Astrocyte (in vitro differentiated cells and primary cell): ENCODE data around the gene FHL3.

Experiments
- CTCF ChIP-seq: IDR thresholded peaks from 2 replicates; pipeline ENCODE4 v1.5.1; 2011; ENCODE audit warnings: low read depth, mild to moderate bottlenecking, inconsistent platforms, low read length, moderate library complexity; ENCODE audit not compliant: insufficient read depth
- EZH2 ChIP-seq: IDR thresholded peaks from 2 replicates; pipeline ENCODE4 v1.6.1; 2012; ENCODE audit warnings: mild to moderate bottlenecking, low read length, inconsistent platforms; ENCODE audit not compliant: insufficient read depth

DNA sequence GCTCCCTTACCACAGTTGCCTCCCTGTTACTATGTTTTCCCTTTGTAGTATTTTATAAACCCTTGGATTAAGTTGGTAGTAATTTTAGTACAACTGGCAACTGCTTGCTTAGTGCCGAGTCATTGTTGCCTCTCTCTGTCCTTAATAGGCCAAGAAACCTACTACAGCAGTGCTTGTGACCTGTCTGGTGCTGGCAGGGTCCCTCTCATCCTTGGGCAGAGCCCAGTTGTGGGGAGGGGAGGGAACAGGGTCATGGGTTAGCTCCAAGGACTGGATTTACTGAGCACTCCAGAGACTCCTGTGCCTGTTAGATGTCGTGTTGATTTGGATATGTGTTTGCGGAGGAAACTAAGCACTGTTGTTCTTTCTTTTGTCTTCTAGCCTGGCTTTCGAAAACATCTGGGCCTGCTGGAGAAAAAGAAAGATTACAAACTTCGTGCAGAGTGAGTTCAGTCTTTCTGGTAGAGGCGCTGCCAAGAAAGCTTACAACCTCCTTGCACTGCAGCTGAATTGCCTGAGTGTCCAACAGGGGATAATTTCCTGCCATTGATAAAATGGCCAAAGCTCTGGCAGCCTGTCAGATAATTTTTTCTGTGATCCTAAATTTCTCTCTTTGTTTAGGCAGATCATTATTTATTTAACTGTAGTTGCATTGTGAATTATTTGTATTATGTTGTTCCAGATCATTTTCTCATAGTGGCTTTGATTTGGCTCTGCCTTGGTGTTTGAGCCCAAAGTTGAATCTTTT is 10.8 kb upstream of the FHL3 start:
- no peak for TF ChIP-seq CTCF
- TF ChIP-seq EZH2 = no peak
